Measurements from ENCODE around the gene CEP72.
"Not testable (repeated sequence)": the region's sequence is repeated elsewhere in the genome, so short reads cannot be mapped to it uniquely, and the experiment has no call there.

The CEP72 gene

GRCh38 chr5:581941-582340 is 30.2 kb upstream of the CEP72 start:
- DNase-seq, result no peak

GRCh38 chr5:582445-582844 is 29.7 kb upstream of the CEP72 start:
- not testable (repeated sequence) for DNase-seq

GRCh38 chr5:582936-583635 is 29.1 kb upstream of the CEP72 start:
- no peak for DNase-seq

- no peak for DNase-seq
These were observed 28.5 kb upstream of the CEP72 start for GRCh38 chr5:583645-584044.

- no peak for DNase-seq
These were observed 27.9 kb upstream of the CEP72 start for GRCh38 chr5:584216-584615.

- DNase-seq, result no peak
These were observed 27.3 kb upstream of the CEP72 start for GRCh38 chr5:584846-585245.

- DNase-seq, result no peak
These were observed 26.6 kb upstream of the CEP72 start for GRCh38 chr5:585556-585955.

GRCh38 chr5:585962-586628 is 26.0 kb upstream of the CEP72 start:
- no peak for DNase-seq

GRCh38 chr5:586751-587285 is 25.3 kb upstream of the CEP72 start:
- no peak for DNase-seq

- no peak for DNase-seq
These were observed 24.7 kb upstream of the CEP72 start for GRCh38 chr5:587403-587802.

GRCh38 chr5:588406-588995 is 23.6 kb upstream of the CEP72 start:
- no peak for DNase-seq

- DNase-seq, result no peak
These were observed 23.0 kb upstream of the CEP72 start for GRCh38 chr5:589173-589572.

GRCh38 chr5:589588-589987 is 22.6 kb upstream of the CEP72 start:
- no peak for DNase-seq

- DNase-seq, result no peak
These were observed 21.8 kb upstream of the CEP72 start for GRCh38 chr5:590346-590745.

GRCh38 chr5:591746-592145 is 20.4 kb upstream of the CEP72 start:
- no peak for DNase-seq

GRCh38 chr5:592158-592557 is 20.0 kb upstream of the CEP72 start:
- no peak for DNase-seq

- DNase-seq, result no peak
These were observed 18.6 kb upstream of the CEP72 start for GRCh38 chr5:593511-593910.

- DNase-seq, result no peak
These were observed 17.8 kb upstream of the CEP72 start for GRCh38 chr5:594226-594860.

GRCh38 chr5:595285-595875 is 16.8 kb upstream of the CEP72 start:
- no peak for DNase-seq

GRCh38 chr5:597871-598563 is 14.1 kb upstream of the CEP72 start:
- DNase-seq, result no peak

GRCh38 chr5:598564-598890 is 13.6 kb upstream of the CEP72 start:
- DNase-seq, result no peak

- no peak for DNase-seq
These were observed 11.1 kb upstream of the CEP72 start for GRCh38 chr5:600886-601541.
